NCI-H526 treated with DMSO at 0.1 percent for 48 hours (cell line): Measurements from ENCODE around the gene PHF14.

Source experiments
- DNase-seq: peaks from one replicate; lab custom pipeline; 2025; lab: John Stamatoyannopoulos, UW

PHF14 gene

DNA sequence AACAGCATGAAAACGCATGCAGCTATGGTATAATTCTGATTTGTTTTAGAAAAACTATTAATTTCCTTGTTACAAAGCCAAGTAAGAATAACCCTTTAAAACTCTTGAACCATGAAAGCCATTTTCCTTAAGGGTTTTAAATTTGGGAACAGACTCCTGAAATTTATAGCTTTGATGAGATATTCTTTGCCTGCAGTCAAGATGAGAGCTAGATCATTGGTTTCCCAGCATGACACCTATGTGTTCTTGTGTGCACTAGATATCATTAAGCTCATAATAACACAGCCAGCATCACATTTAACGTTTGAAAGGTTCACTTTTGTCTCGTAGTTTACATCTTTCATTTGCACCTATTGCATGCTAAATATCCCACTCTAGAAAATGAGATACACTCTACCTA is 202.2 kb downstream of the PHF14 start:
- DNase-seq = no peak

DNA sequence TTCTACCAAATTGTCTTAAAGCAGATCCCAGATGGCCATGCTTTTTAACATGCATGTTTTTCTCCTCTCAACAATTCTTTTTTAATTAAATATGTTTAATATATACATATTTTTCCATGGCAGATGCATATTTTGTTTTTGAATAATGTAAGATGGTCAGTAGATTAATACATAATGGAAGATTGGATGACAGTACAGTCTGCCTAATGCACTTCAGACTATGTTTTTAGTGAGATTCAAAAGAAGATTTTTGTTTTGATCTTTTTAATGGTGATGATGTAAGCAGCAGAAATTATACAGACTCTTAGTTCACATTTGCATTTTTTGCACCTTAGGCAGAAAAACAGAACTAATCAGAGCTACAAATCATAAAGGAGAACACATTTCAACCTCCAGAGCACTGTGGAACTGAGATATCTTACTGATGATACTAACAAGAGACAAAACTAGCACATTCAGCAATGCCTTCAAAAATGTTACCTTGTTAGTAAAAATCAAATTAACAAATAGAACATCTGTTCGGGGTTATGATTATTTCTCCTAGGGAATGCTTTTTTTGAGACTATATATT is 203.4 kb downstream of the PHF14 start:
- DNase-seq = no peak

- no peak for DNase-seq
Measured at GRCh38 chr7:11177793-11178192, 204.1 kb downstream of the PHF14 start.

- no peak for DNase-seq
Measured at GRCh38 chr7:11181590-11181989, 207.9 kb downstream of the PHF14 start.

DNA sequence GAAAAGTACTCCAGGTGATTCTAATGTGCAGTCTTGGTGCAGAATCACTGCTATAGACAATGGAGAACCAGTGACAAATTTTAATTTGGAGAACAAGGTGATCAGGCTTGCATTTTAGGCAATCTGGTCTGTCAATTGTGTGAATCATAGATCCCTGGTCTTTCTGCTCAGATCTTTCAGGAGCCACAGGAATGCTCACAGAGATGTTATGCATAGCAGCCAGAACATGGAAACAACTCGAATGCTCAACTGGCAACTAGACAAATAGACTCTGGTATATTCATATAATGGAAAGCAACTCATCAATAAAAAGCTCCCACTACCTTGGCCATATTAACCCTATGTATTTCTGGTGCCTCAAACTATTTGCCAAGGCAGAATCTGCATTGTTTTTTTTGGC is 209.1 kb downstream of the PHF14 start:
- DNase-seq = no peak

DNA sequence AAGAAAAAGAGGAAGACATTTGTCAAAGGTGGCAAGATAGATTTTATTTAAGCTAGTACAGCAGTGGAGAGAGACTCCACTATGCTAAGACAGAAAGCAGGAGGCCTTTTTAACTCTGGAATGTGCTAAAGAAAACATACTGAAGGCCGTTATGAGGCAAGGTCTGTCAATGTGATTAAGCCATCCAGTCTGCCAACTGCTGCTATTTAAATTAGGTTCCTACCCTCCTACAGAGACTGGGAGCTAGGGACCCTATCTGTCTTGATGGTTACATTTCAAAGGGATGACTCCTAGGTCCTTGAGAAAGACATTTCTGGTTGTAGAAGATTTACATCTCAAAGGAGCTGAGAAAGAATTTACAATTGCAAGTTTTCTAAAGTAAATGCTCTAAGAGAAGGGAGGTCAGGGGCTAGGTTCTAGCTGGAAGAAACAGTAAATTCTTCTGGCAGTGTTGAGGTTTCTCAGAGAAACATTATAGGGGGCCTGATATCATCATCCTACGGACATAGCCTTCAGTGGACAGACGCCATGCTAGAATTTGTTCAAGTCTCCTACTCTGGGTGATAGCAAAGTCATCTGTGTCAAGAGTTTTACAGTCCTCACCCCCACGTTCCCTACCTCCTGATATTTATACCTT is 211.6 kb downstream of the PHF14 start:
- DNase-seq = no peak

DNA sequence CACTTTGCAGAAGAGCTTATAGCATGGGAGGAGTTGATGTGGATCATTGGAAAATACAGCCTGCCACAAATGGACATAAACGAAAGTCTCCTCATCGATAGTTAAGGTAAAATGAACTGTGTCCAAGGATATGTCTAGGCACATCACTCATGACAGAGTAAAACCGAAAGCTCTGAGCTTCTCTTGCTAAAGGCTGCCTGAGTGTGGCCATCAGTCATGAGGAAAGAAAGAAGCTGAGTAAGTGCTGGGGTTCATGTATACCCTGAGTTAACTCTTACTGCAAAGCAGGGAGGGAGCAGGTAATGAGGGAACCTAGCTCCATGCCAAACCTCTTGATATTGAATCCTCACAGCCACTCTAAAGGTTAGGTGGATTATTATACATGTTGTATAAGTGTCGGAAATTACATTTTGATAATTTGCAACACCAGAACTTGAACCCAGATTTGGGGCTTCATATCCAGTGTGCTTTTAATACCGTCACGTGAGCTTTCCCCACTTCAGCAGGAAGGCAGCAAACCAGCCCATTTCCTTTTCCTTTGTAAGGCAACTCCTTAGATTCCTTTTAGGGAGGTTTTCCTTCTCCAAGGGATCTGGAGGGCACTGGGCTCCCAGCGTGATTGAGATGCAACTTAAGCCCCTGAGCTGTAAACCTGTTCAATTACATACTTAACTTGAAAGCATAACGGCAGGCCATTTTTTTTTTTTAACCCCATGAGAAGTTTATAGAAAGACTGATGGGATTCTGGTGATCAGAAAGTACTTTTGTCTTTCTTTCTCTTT is 215.0 kb downstream of the PHF14 start:
- no peak for DNase-seq

DNA sequence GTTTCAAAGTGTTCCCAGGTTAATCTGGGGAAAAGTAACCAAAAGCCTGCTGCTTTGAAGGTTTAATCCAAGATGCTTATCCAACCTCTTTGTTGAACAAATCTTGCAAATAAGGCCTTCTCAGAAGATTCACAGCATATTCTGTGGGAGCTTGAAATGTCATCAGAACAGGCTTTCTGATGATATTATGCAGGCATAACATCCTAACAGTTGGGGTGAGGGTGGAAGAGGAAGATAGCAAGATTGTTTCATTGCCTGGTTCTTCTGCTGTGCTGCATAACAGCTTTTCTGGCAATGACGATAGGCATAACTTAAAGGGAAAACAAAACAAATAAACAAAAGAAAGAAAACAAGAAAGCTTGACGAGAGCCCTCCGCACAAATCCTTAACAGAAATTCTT is 217.4 kb downstream of the PHF14 start:
- no peak for DNase-seq

- no peak for DNase-seq
Measured at GRCh38 chr7:11191574-11192220, 218.0 kb downstream of the PHF14 start.

- DNase-seq = no peak
Measured at GRCh38 chr7:11192506-11192905, 218.8 kb downstream of the PHF14 start.

DNA sequence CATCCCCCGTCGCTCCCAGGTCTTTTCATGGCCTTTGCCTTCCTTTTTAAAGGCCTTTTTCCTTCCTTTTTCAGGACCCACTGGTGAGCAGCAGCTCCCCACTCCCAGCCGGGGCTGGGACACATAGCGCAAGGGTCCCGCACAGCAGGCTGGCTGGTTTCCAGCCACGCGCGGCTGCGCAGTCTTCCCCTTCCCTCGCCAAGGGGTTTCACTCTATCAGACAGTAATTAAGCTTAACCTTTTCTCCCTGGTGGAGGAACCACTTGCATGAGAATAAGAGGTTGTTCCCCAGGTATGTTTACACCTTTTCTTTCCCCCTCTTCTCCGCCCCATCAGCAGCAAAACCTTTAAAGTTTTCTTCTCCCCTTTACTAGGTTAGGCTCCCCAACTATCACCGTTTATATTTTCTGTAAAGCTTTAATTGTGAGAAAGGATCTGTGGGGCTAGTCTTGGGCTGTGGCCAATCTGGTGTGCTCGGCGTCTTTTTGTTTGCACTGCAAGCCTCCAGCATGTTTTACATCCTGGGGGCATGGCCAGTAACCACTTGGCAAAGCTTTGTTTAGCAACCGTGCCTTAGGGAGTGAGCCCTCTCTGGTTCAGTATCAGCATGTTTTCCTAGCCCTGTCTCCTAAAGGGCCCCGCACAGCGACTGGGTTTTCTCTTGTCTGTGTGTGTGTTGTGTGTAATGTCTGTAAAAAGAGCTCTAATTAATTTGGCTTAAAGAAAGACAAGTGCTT is 219.6 kb downstream of the PHF14 start:
- DNase-seq = no peak

DNA sequence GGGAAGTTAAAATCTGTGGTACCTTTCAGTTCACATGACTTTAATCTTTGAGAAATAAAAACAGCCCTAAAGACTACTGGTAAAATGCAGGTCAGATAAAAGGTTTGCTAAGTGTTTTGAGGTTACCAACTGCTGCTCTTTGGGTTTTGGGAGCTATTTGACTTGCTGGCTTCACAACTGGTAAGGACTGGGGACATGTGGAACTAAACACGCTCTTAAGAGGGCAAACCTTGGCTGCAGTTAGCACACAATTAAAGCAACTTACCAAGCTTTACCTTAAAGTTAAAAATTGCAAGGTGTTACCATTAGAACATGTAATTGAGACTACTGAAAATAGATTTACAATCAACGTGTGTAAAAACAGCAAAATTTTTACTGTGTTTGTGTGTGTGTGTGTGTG is 220.2 kb downstream of the PHF14 start:
- DNase-seq = no peak

DNA sequence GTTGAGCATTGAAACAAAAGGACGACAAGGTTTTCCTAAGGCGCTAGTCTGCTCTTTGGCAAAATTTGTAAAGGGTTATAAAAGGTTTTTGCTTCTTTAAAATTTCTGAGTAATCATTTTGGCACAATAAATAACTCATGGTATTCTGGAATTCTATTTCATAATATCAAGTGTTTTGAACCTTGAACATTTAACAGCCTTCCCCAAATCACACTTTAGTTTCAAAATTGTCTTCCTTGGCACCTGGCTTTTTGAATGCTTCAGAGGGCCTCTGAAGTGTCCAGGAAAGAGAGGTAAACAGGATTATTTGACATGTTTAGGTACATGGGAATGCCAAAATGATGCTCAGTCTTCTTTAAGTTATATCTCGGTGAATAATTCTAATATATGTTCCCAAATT is 220.8 kb downstream of the PHF14 start:
- no peak for DNase-seq

DNA sequence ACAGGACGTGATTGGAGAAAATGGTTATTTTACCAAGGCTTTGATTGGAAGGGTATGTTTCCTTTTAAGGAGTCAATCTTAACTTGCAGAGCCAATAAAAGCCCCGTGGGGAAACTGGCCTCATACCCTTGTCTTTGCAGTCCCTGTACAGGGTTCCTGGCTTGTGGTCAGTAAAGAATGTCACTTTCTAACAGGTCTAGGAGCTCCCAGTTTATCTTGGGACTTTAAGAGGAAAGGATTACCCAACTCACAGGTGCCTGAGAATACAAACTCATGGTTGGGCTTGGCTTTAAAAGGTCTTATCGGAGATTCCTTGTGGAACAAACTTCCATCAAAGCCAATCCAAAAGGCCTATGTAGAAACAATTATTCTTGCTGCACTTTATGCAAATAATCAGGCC is 221.8 kb downstream of the PHF14 start:
- DNase-seq = no peak

DNA sequence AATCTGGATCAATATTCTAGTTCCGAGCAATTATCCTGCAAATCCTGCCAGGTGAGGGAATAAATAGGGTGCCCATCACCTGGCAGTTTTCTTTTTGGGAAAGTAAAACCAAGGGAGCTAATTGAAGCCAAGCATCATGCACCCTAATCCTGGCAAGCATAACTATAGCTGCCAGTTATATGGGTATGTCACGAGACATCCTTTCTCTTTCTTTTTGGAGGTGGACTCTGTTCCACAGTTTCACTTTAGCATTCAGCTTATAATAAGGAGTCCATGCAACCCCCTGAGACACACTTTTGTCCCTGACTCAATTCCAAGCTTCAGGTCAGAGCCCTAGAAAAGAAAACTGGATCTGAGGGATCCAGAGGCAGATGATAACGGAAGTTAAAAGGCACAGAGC is 222.5 kb downstream of the PHF14 start:
- DNase-seq = no peak

GRCh38 chr7:11203224-11203623 is 229.6 kb downstream of the PHF14 start:
- DNase-seq = no peak

DNA sequence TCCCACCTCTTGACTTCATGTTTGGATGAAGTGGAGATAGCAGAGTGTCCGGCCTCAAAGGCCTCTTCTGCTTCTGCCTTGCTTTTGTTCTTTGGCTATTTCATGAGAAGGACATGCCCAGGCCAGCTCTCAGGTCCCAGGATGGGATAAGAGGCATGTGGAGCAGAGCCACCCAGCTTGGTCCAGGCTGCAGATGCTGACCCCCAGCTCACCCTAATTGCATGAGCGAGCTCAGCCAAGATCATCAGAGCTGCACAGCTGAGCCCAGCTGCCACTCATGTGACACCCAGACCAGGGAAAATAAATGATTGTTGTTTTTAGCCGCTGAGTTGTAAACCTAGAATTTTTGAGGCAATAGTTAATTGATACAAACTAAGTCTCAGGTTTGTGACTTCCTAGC is 230.0 kb downstream of the PHF14 start:
- no peak for DNase-seq

DNA sequence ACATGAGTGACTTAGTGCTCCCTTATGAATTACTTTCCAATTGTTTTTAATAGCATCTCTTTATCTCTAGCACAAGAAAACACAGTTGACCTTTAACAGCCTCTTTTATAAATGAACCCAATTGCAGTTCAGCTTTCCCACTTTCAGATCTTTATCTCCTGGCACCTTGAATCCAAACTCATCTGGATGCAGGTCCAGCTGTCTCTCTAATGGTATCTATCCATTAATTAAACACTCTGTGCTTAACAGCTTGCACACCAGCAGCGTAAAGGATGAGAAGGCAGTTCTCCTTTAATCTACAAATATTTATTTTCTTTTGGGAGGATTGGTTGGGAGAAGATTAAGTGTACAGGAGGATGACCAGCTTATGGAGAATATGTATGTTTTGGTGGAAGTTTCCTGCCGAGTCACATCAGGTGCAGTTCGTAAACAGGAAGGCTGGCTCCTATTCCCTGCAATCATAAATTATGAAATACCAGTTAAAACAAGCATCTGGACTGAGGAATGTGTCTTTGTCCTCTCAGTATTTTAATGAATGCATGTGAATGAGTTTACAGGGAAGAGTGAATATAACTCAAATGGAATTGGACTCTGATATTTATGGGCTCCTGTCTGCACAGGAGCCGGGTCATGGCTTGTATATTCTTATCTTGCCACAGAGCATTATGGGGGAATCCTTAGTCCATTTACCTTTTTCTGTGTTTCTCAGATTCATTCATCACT is 232.7 kb downstream of the PHF14 start:
- no peak for DNase-seq

DNA sequence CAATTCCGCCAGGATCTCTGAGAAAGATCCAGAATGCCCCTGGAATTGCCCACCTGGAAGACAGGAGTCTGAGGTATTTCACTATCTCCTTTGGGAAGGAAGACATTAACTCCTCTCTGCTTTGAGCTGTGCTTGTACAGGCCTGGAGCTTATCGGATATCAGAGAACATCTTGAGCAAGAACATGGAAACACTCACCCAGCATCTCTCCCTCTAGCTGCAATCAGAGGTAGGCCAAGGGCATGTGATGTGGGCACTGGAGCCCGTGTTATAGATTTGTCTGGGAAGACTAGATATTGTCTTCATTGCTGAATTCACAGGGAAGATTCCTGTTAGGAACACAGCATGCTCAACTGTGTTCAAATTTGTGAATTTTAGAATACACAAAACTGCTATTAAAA is 233.9 kb downstream of the PHF14 start:
- no peak for DNase-seq

GRCh38 chr7:11208883-11209465 is 235.3 kb downstream of the PHF14 start:
- no peak for DNase-seq

- DNase-seq = no peak
Measured at GRCh38 chr7:11210374-11210773, 236.7 kb downstream of the PHF14 start.
